ENCODE measurements around the gene VSIG4.

DNA sequence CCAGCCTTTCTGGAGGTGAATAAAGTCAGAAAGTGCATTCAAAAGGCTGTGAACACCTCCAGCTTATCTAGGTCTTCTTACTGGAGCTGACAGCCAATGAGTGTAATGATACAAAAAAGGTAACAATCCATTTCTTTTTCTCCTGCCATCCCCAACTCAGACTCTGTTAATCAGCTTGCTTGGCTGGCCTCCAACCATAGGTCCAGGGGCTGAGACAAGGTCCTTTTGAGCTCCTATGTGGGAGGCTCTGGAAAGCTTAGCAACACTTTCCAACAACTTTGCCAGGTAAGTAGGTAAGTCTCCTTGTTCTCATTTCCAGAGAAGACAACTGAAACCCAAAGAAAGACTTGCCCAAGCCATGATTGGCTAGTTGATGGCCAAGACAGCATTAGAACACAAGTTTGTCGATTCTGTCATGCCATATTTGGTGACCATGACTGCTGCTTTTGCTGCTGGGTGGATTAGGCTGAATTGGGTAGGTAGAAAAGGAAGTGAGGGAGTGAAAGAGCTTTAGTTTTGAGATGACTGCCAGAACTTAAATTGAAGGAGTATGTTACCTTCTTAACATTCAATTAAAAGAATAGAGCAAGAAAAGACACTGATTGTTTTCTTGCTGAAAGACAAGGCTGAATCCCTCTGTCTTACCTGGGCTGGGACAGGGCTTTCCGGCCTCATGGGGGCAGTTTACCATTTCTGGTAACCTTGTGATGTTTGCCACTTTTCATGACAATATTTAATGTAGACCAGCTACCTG, 22.8 kb downstream of the VSIG4 start:
- TF ChIP-seq POLR2AphosphoS5 (IDR thresholded peaks at IDR 0.05; ENCODE audit: low read depth, low read length) (no peak), POLR2A (IDR thresholded peaks at IDR 0.05; ENCODE audit: low read depth, low read length) (no peak), PAX5 (IDR thresholded peaks at IDR 0.05; ENCODE audit: insufficient read depth, low read length, severe bottlenecking) (no peak), TAF1 (IDR thresholded peaks at IDR 0.05; ENCODE audit: low read depth, low read length) (no peak)

Data from GM12891 (cell line).